MM.1S (cell line): ENCODE results near the gene ADCY2.

Source experiments
- EZH2 ChIP-seq: fragments of 300-600 bp; sonication (generic); optimal IDR thresholded peaks from 2 replicates; pipeline ENCODE3; 2017; ENCODE audit warnings: low read depth, mild to moderate bottlenecking, antibody characterized with exemption, low read length, mixed read lengths
- TF ChIP-seq, protein P1 (sequence below): fragments of 300-600 bp; sonication (generic); IDR thresholded peaks from 2 replicates; pipeline ENCODE4 v1.5.1; 2016; ENCODE audit warnings: antibody characterized with exemption, low read length, mixed read lengths

DNA sequence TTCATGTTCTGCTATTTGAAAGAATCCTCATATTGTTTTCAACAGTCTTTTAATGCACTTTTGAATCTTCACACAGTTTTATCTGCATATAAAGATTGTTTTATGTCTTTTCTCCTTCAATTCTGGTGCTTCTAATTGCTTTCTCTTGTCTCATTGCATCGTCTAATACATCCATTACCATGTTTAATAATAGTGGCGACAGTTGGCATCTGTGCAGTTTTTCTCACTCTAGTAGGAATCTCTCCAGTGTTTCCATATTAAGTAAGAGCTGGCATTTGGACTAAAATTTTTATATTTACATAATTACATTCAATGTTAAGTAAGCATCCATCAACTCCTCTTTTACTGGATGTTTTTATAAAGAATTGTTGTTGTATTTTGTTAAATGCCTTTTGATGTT lies 49.9 kb downstream of the ADCY2 start:
- TF ChIP-seq, protein P1, sequence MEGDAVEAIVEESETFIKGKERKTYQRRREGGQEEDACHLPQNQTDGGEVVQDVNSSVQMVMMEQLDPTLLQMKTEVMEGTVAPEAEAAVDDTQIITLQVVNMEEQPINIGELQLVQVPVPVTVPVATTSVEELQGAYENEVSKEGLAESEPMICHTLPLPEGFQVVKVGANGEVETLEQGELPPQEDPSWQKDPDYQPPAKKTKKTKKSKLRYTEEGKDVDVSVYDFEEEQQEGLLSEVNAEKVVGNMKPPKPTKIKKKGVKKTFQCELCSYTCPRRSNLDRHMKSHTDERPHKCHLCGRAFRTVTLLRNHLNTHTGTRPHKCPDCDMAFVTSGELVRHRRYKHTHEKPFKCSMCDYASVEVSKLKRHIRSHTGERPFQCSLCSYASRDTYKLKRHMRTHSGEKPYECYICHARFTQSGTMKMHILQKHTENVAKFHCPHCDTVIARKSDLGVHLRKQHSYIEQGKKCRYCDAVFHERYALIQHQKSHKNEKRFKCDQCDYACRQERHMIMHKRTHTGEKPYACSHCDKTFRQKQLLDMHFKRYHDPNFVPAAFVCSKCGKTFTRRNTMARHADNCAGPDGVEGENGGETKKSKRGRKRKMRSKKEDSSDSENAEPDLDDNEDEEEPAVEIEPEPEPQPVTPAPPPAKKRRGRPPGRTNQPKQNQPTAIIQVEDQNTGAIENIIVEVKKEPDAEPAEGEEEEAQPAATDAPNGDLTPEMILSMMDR, result no peak
- no peak for TF ChIP-seq EZH2
